Fibroblast of skin of right quadriceps (primary cell): Measurements from ENCODE around the gene JCHAIN.

Experiments used
- DNase-seq: peaks from one replicate; pipeline ENCODE4 v3.0.0-alpha.2; 2013

Gene JCHAIN

GRCh38 chr4:70634482-70634881 lies 31.8 kb downstream of the JCHAIN start:
- DNase-seq, result no peak

GRCh38 chr4:70632028-70632427 lies 34.3 kb downstream of the JCHAIN start:
- DNase-seq, result peak; percentile 61

GRCh38 chr4:70630162-70630561 lies 36.1 kb downstream of the JCHAIN start:
- DNase-seq, result no peak

- no peak for DNase-seq
Observed at GRCh38 chr4:70629469-70630090, 36.7 kb downstream of the JCHAIN start.

GRCh38 chr4:70628444-70628843 lies 37.9 kb downstream of the JCHAIN start, which contains the start of gene ENAM:
ENAM (plus strand) TSS chr4:70628744; CDS start chr4:70629501, 757 bp downstream.
- no peak for DNase-seq

GRCh38 chr4:70627620-70628019 lies 38.7 kb downstream of the JCHAIN start:
- no peak for DNase-seq

GRCh38 chr4:70624226-70624793 lies 42.0 kb downstream of the JCHAIN start:
- no peak for DNase-seq

GRCh38 chr4:70623323-70623722 lies 43.0 kb downstream of the JCHAIN start:
- DNase-seq, result no peak

GRCh38 chr4:70619778-70620177 lies 46.5 kb downstream of the JCHAIN start:
- no peak for DNase-seq

GRCh38 chr4:70619288-70619687 lies 47.0 kb downstream of the JCHAIN start:
- no peak for DNase-seq

- DNase-seq, result no peak
Observed at GRCh38 chr4:70614184-70614555, 52.1 kb downstream of the JCHAIN start.

GRCh38 chr4:70613306-70614183 lies 52.8 kb downstream of the JCHAIN start:
- DNase-seq, result no peak

- DNase-seq, result no peak
Observed at GRCh38 chr4:70608324-70608723, 58.0 kb downstream of the JCHAIN start.

GRCh38 chr4:70607334-70607853 lies 58.9 kb downstream of the JCHAIN start:
- DNase-seq, result no peak

- DNase-seq, result no peak
Observed at GRCh38 chr4:70606459-70606858, 59.8 kb downstream of the JCHAIN start.
